Tibial artery (tissue), 4 donors: ENCODE measurements around the gene MAP2K5.

Experiments used
- DNase-seq, 2 donors: peaks; one replicate each; pipeline ENCODE4 v3.0.0-alpha.2; 2019
- H3K27ac ChIP-seq, 2 donors: fragments of 200-600 bp; sonication (generic) in 1 of 2; 1 replicate in 1 of 2; 2 replicates in 1 of 2; pipeline ENCODE4 v1.5.1; 2018 to 2019; ENCODE audit warnings: mild to moderate bottlenecking in 1 of 2
- H3K27me3 ChIP-seq, 2 donors: fragments of 200-600 bp; sonication (generic) in 1 of 2; one replicate each; pipeline versions ENCODE4 v1.5.1 to v1.6.0; 2016 to 2019
- H3K36me3 ChIP-seq, 3 donors: fragments of 200-600 bp; sonication (generic) in 2 of 3; one replicate each; pipeline ENCODE4 v1.5.1; 2016 to 2019; ENCODE audit warnings: mild to moderate bottlenecking in 2 of 3
- H3K4me1 ChIP-seq, 4 donors: fragments of 200-600 bp; sonication (generic) in 2 of 4; 1 replicate in 3 of 4; 2 replicates in 1 of 4; pipeline ENCODE4 v1.5.1; 2016 to 2019
- H3K4me3 ChIP-seq, 2 donors: fragments of 200-600 bp; sonication (generic) in 1 of 2; 1 replicate in 1 of 2; 2 replicates in 1 of 2; pipeline ENCODE4 v1.5.1; 2018 to 2019; ENCODE audit warnings: mild to moderate bottlenecking in 2 of 2
- H3K9me3 ChIP-seq, 3 donors: fragments of 200-600 bp; sonication (generic) in 1 of 3; one replicate each; pipeline ENCODE4 v1.5.1; 2016 to 2019
- intact Hi-C: fragments of 100-400 bp; cut with DNase I; formaldehyde crosslinking; loops from one replicate; pipeline ENCODE4 v1.15.0; 2023; ENCODE audit warnings: low total_unique reads
- TF ChIP-seq, protein P1 (sequence below), 2 experiments: fragments of 200-600 bp in 1 of 2; fragments of 450-650 bp in 1 of 2; IDR thresholded peaks; one replicate each; pipeline ENCODE4 v1.5.1; 2017 to 2019; ENCODE audit warnings: antibody characterized with exemption in 2 of 2, mild to moderate bottlenecking in 1 of 2, moderate library complexity in 1 of 2

Gene MAP2K5

DNA sequence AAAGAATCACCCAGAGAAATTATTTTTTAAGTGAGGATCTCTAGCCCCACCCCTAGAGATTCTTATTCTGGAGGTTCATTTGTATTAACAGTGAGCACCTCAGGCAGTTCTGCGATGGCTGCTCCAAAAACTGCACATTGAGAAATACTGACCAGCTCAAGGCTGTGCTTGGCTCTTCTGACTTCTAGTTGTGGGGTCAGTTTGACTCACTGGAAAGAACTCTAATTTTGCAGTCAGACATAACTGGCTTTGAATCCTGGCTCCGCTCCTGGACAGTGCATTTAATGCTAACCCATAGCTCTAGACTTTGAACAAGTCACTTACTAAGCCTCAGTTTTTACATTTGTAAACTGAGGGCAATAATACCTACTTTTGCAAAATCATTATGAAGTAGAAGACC, 159.2 kb downstream of the MAP2K5 start:
- H3K4me3 ChIP-seq, result no peak overlapping the region
- H3K36me3 ChIP-seq, result peaks cover 15 to 27% (median 25%) of the 10 kb centered on the region in 3 donors
- intact Hi-C loops, result no loop called here
- H3K9me3 ChIP-seq, result peaks cover 0 to 4% (median 0%) of the 10 kb centered on the region in 3 donors
- H3K4me1 ChIP-seq, result no peaks in the 10 kb centered on the region
- TF ChIP-seq, protein P1, sequence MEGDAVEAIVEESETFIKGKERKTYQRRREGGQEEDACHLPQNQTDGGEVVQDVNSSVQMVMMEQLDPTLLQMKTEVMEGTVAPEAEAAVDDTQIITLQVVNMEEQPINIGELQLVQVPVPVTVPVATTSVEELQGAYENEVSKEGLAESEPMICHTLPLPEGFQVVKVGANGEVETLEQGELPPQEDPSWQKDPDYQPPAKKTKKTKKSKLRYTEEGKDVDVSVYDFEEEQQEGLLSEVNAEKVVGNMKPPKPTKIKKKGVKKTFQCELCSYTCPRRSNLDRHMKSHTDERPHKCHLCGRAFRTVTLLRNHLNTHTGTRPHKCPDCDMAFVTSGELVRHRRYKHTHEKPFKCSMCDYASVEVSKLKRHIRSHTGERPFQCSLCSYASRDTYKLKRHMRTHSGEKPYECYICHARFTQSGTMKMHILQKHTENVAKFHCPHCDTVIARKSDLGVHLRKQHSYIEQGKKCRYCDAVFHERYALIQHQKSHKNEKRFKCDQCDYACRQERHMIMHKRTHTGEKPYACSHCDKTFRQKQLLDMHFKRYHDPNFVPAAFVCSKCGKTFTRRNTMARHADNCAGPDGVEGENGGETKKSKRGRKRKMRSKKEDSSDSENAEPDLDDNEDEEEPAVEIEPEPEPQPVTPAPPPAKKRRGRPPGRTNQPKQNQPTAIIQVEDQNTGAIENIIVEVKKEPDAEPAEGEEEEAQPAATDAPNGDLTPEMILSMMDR (IDR thresholded peaks at IDR 0.05), result no peak
- no peaks in the 10 kb centered on the region for H3K27me3 ChIP-seq
- no peak for DNase-seq
- no peak overlapping the region for H3K27ac ChIP-seq

GRCh38 chr15:67707520-67708283, 165.2 kb downstream of the MAP2K5 start:
- Histone ChIP-seq H3K4me1 (no peaks in the 10 kb centered on the region), H3K27ac (no peak overlapping the region), H3K27me3 (no peaks in the 10 kb centered on the region), H3K4me3 (no peak overlapping the region), H3K36me3 (peaks cover 9 to 22% (median 13%) of the 10 kb centered on the region in 3 donors), H3K9me3 (no peaks in the 10 kb centered on the region)
- no peak for DNase-seq
- TF ChIP-seq, protein P1 (IDR thresholded peaks at IDR 0.05), result no peak
- intact Hi-C loops, result no loop called here

DNA sequence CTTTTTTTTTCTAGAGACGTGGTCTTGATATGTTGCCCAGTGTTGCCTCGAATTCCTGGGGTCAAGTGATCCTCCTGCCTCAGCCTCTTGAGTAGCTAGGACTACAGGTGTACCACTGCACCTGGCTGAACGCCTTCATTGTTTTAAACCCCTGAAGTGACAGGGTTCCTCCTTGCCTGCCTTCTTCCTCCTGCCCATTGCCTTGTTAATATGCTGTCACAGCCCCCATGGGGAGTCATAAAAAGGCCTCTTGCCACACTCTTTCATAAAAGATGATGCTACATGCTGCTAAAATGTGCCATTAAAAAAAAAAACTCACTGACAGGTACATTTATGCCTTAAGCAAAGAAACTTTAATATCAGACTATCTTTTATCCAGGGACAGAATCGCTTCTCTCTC, 166.0 kb downstream of the MAP2K5 start:
- H3K4me3 ChIP-seq, result no peak overlapping the region
- H3K27ac ChIP-seq, result no peak overlapping the region
- no peaks in the 10 kb centered on the region for H3K9me3 ChIP-seq
- TF ChIP-seq, protein P1 (IDR thresholded peaks at IDR 0.05), result no peak
- H3K36me3 ChIP-seq, result peaks cover 2 to 15% (median 6%) of the 10 kb centered on the region in 3 donors
- no peaks in the 10 kb centered on the region for H3K27me3 ChIP-seq
- no peak for DNase-seq
- intact Hi-C loops, result no loop called here
- H3K4me1 ChIP-seq, result no peaks in the 10 kb centered on the region

DNA sequence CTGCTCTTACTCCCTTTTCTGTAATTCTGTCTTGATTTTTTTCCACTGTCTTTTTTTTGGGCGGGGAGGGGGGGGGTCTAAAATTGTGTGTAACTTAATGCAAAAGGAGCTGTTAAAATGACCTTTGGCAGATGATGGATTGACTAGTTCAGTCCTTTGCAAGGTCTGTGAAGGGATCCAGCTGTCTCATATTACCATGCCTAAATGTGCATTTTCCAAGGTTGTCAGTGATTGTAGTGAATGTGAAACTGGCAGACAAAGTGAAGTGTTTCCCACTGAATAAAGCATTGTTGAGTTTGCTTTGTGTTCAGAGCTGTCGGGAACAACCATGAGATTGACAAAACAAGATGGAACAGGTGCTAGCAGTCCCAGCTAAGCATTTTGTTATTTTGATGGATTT, 172.7 kb downstream of the MAP2K5 start:
- DNase-seq, result no peak
- TF ChIP-seq, protein P1 (IDR thresholded peaks at IDR 0.05), result no peak

GRCh38 chr15:67716171-67716570, 173.7 kb downstream of the MAP2K5 start:
- intact Hi-C loops, result no loop called here
- no peak overlapping the region for H3K27ac ChIP-seq
- H3K27me3 ChIP-seq, result no peaks in the 10 kb centered on the region
- no peak for DNase-seq
- H3K4me3 ChIP-seq, result no peak overlapping the region
- H3K9me3 ChIP-seq, result no peaks in the 10 kb centered on the region
- peaks cover 0 to 4% (median 0%) of the 10 kb centered on the region in 3 donors for H3K36me3 ChIP-seq
- H3K4me1 ChIP-seq, result no peaks in the 10 kb centered on the region
- TF ChIP-seq, protein P1 (IDR thresholded peaks at IDR 0.05), result no peak

More for the DNA sequence above, 172.7 kb downstream of the MAP2K5 start:
- H3K27ac ChIP-seq, result no peak overlapping the region
- intact Hi-C loops, result no loop called here
- H3K4me3 ChIP-seq, result no peak overlapping the region
- no peaks in the 10 kb centered on the region for H3K27me3 ChIP-seq
- H3K9me3 ChIP-seq, result no peaks in the 10 kb centered on the region
- peaks cover 0 to 8% (median 0%) of the 10 kb centered on the region in 3 donors for H3K36me3 ChIP-seq
- H3K4me1 ChIP-seq, result no peaks in the 10 kb centered on the region
